ENCODE results near the gene NAA38.

Gene NAA38

GRCh38 chr17:7834957-7835813 lies 22.2 kb downstream of the NAA38 start:
- DNase-seq (peak; percentile 91), ATAC-seq (peak; percentile 40)
- Mint-ChIP-seq H3K36me3 (ENCODE audit: low read depth) (no peaks in the 10 kb centered on the region), H3K4me3 (peak overlapping the region; percentile 89), H3K4me1 (peaks cover 49% of the 10 kb centered on the region), H3K27me3 (no peaks in the 10 kb centered on the region), H3K27ac (peak overlapping the region; percentile 90), H3K9me3 (no peaks in the 10 kb centered on the region)

DNA sequence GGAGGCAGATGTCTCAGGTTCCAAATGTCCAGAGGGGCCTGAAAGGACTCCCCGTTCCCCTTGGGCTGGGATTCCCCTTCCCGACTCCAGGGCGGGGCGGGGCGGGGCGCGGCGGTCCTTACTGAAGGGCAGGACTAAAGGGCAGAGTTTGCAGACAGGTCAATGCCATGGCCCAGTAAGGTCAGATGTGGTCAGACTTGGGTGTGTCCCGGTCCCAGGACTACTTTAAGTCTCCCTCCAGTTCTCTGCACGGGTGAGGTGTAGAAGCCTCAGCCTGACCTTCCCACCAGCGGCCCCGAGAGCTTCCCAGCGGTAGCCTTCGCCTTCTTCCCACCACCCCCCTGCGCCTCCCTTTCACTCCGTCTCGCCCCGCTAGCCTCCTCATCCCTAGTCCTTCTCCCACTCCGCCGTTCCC lies 22.8 kb downstream of the NAA38 start:
- peaks cover 43% of the 10 kb centered on the region for H3K4me1 Mint-ChIP-seq
- H3K36me3 Mint-ChIP-seq (ENCODE audit: low read depth), result no peaks in the 10 kb centered on the region
- DNase-seq, result peak; percentile 62
- peak overlapping the region; percentile 89 for H3K4me3 Mint-ChIP-seq
- no peaks in the 10 kb centered on the region for H3K27me3 Mint-ChIP-seq
- peak; percentile 15 for ATAC-seq
- peak overlapping the region; percentile 90 for H3K27ac Mint-ChIP-seq
- no peaks in the 10 kb centered on the region for H3K9me3 Mint-ChIP-seq

DNA sequence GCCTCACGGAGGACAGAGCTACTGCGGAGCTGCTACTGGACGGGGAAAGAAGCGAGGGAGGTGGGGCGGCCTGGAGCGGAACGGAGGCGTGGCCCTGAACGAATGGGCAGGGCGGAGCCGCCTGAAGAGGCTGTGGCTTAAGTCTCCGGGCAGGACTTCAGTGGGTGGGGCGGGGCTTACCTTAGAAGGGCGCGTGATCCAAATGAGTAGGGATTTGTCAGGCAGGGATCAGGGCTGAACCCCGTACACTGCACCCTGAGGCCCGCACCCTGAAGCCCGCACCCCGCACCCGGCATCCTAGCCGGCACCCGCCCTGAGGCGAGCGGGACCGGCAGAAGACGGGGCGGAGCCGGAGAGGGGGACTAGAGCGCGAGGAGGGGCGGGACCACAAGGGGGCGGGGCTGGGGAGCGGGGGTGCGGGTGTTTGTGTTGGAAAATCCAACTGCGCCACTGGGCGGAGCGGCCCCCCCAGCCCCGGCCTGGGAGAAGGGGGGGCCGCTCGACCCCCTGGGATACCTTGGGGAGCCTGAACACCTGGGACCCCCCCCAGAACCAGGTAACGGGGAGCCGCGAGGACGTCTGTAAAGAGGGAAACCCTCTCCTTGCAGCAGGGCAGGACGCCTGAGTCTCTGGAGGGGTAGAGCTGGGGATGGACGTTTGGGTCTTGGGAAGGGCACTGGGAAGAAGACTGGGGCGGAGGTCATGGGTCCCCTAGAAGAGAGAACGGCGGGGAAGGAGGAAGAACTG lies 23.4 kb downstream of the NAA38 start, which contains the start of gene KDM6B:
Gene KDM6B (plus strand): TSS at position 423 of the 747 bp plus-strand sequence. CDS start 11,338 bp downstream, outside the sequence.
- peak; percentile 56 for ATAC-seq
- peak within 1 kb of the TSS; percentile 89 for H3K4me3 Mint-ChIP-seq
- H3K27me3 Mint-ChIP-seq, result peaks cover 2% of the 10 kb centered on the region
- peak within 1 kb of the TSS; percentile 90 for H3K27ac Mint-ChIP-seq
- H3K36me3 Mint-ChIP-seq (ENCODE audit: low read depth), result no peaks in the 10 kb centered on the region
- DNase-seq, result peak; percentile 87
- H3K4me1 Mint-ChIP-seq, result peaks cover 37% of the 10 kb centered on the region
- H3K9me3 Mint-ChIP-seq, result no peaks in the 10 kb centered on the region

GRCh38 chr17:7833011-7833794 lies 24.2 kb downstream of the NAA38 start:
- Mint-ChIP-seq H3K4me1 (peaks cover 30% of the 10 kb centered on the region), H3K36me3 (ENCODE audit: low read depth) (no peaks in the 10 kb centered on the region), H3K4me3 (peak overlapping the region; percentile 89), H3K27ac (peak overlapping the region; percentile 67), H3K27me3 (peaks cover 2% of the 10 kb centered on the region), H3K9me3 (no peaks in the 10 kb centered on the region)
- no peak for ATAC-seq
- DNase-seq, result no peak

- Mint-ChIP-seq H3K4me1 (peaks cover 25% of the 10 kb centered on the region), H3K27ac (no peak overlapping the region), H3K27me3 (peaks cover 6% of the 10 kb centered on the region), H3K9me3 (no peaks in the 10 kb centered on the region), H3K36me3 (ENCODE audit: low read depth) (no peaks in the 10 kb centered on the region), H3K4me3 (no peak overlapping the region)
- ATAC-seq (no peak), DNase-seq (no peak)
Measured at GRCh38 chr17:7832431-7832830, 24.9 kb downstream of the NAA38 start.

DNA sequence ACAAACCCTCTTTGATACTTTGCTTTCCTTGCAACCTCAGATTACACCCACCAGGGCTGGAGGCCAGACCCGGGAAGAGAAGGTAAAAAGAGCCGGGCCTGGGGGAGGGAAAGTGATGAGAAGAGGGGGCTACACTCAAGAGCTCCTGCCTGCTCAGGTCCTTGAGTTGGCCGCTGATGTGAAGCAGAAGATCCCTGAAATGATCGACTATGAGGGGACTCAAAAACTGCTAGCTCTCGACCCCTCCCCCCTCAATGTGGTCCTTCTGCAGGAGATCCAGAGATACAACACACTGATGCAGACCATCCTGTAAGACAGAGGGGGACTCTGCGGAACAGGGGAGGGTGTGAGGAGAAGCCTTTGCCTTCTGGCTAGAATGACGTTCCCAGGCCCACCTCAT lies 26.1 kb downstream of the NAA38 start:
- H3K4me1 Mint-ChIP-seq, result peaks cover 14% of the 10 kb centered on the region
- H3K27me3 Mint-ChIP-seq, result peaks cover 6% of the 10 kb centered on the region
- no peak overlapping the region for H3K4me3 Mint-ChIP-seq
- ATAC-seq (no peak), DNase-seq (no peak)
- no peaks in the 10 kb centered on the region for H3K36me3 Mint-ChIP-seq (ENCODE audit: low read depth)
- H3K27ac Mint-ChIP-seq, result no peak overlapping the region
- H3K9me3 Mint-ChIP-seq, result no peaks in the 10 kb centered on the region

GRCh38 chr17:7830616-7831015 lies 26.7 kb downstream of the NAA38 start:
- Mint-ChIP-seq H3K9me3 (no peaks in the 10 kb centered on the region), H3K4me3 (no peak overlapping the region), H3K27ac (peak overlapping the region; percentile 38), H3K27me3 (peaks cover 6% of the 10 kb centered on the region), H3K4me1 (peaks cover 12% of the 10 kb centered on the region), H3K36me3 (ENCODE audit: low read depth) (no peaks in the 10 kb centered on the region)
- DNase-seq (no peak), ATAC-seq (no peak)

DNA sequence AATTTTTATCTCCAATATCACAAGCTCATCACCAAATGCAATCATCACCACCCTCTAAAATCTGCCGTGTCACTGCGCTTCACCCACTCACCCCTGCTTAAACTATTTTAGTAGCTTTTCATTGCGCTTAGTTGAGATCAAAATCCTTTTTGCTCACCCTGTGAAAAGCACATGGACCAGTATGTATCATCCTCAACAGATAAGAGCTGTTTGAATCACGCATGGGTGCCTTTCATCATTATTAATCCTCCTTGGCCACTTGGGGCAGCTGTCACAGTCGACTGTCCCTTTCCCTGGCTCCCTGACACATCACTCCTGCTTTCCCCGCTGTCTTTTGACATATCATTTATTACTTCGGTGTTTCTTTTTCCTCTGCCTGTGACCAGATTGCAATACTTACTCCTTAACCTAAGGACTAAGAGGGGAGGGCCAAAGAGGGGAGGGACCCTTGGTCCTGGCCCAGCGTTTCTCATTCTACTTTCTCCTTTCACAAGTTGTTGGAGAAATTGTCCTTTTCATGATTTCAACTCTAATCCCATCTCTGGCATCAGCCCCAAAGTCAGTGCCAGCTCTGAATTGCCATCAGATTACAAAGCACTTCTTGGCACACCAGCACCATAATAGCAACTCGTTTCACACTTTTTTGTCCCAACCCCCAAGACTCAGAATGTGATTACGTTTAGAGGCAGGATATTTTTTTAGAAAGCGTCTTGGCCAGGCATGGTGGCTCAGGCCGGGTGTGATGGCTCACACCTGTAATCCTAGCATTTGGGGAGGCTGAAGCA lies 32.0 kb downstream of the NAA38 start:
- ATAC-seq (peak; percentile 47), DNase-seq (no peak)
- peaks cover 8% of the 10 kb centered on the region for H3K27me3 Mint-ChIP-seq
- H3K4me1 Mint-ChIP-seq, result peaks cover 2% of the 10 kb centered on the region
- H3K27ac Mint-ChIP-seq, result no peak overlapping the region
- H3K9me3 Mint-ChIP-seq, result no peaks in the 10 kb centered on the region
- H3K4me3 Mint-ChIP-seq, result no peak overlapping the region
- no peaks in the 10 kb centered on the region for H3K36me3 Mint-ChIP-seq (ENCODE audit: low read depth)

DNA sequence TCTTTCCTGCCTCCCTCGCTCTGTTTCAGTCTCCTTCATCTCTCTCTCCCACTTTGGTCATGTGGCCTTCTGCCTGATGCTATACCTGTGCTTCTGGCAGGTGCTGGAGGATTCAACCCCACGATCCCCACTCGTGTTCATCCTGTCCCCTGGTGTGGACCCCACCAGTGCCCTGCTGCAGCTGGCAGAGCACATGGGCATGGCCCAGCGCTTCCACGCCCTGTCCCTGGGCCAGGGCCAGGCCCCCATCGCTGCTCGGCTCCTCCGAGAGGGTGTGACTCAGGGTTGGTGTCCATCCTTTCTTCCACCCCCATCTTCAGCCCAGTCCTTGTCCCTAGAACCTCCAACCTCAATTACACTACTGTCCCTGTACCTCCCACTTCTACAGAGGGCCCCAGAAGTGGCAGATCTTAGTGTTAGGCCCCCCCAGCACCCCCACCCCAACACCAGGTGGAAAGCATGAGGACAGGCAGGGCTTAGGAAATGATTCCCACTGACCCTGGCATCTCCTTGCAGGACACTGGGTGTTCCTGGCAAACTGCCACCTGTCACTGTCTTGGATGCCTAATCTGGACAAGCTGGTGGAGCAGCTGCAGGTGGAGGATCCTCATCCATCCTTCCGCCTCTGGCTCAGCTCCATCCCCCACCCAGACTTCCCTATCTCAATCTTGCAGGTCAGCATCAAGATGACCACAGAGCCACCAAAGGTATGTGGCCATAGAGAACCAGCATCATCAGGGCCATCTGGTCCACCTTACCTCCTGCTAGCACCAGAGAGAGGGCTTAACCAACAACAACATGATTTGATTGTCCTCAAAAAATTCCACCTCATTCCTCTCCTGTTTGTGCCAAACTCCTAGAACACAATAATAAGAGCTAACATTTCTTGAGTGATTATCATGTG lies 33.1 kb downstream of the NAA38 start:
- Mint-ChIP-seq H3K27ac (no peak overlapping the region), H3K4me1 (peaks cover 2% of the 10 kb centered on the region), H3K4me3 (no peak overlapping the region), H3K27me3 (peaks cover 7% of the 10 kb centered on the region), H3K36me3 (ENCODE audit: low read depth) (no peaks in the 10 kb centered on the region), H3K9me3 (no peaks in the 10 kb centered on the region)
- ATAC-seq (no peak), DNase-seq (no peak)

DNA sequence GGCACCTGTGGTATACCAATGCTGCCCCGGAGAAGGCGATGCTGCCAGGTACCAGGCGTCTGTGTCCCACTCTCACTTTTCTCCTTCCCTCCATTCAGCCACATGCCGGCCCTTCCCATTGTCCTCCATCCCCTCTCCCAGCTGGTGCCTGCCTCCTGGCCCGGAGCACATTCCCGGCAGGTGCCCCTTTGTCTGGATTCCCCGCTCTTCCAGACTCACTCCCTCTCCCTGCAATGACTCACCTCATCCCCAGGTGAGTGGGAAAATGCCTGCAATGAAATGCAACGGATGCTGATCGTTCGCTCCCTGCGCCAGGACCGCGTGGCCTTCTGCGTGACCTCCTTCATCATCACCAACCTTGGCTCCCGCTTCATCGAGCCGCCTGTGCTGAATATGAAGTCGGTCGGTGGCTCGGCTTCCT lies 33.8 kb downstream of the NAA38 start:
- Mint-ChIP-seq H3K36me3 (ENCODE audit: low read depth) (no peaks in the 10 kb centered on the region), H3K27me3 (peaks cover 6% of the 10 kb centered on the region), H3K4me1 (peaks cover 2% of the 10 kb centered on the region), H3K27ac (no peak overlapping the region), H3K4me3 (no peak overlapping the region), H3K9me3 (no peaks in the 10 kb centered on the region)
- ATAC-seq, result no peak
- DNase-seq, result no peak

- no peaks in the 10 kb centered on the region for H3K36me3 Mint-ChIP-seq (ENCODE audit: low read depth)
- peaks cover 2% of the 10 kb centered on the region for H3K4me1 Mint-ChIP-seq
- H3K27me3 Mint-ChIP-seq, result peaks cover 2% of the 10 kb centered on the region
- no peak overlapping the region for H3K4me3 Mint-ChIP-seq
- no peaks in the 10 kb centered on the region for H3K9me3 Mint-ChIP-seq
- no peak overlapping the region for H3K27ac Mint-ChIP-seq
- no peak for DNase-seq
- ATAC-seq, result no peak
Measured at GRCh38 chr17:7822126-7822525, 35.2 kb downstream of the NAA38 start.

DNA sequence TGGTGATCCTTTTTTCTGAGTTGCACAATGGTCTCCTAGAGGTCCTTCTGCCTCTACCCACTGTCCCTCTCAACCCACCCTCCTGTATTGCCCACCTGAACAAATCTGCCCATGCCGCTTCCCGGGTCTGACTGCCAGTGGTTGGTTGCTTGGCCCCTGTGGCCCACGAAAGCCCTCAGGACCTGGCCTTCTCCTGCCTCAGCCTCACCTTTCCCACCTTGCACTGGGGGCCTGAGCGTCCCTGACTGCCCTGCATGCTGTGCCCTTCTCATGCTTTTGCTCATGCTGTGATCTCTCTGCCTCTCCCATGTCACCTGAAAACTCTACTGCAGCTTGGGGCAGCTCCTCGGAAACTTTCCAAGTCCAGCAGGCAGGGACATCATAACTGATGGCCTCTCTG lies 37.1 kb downstream of the NAA38 start:
- Mint-ChIP-seq H3K4me1 (peaks cover 2% of the 10 kb centered on the region), H3K27me3 (peaks cover 2% of the 10 kb centered on the region), H3K9me3 (no peaks in the 10 kb centered on the region), H3K27ac (no peak overlapping the region), H3K4me3 (no peak overlapping the region), H3K36me3 (ENCODE audit: low read depth) (no peaks in the 10 kb centered on the region)
- no peak for DNase-seq
- ATAC-seq, result no peak
